OCI-LY1 (cell line): ENCODE measurements around the gene GIPC2.

Experiments
- H2AFZ ChIP-seq: fragments of 200-600 bp; sonication (generic), shearing (Covaris generic); 2 replicates; pipeline ENCODE4 v1.6.0; 2014; ENCODE audit warnings: antibody characterized with exemption, mild to moderate bottlenecking, low read length
- H3F3A ChIP-seq: fragments of 200-600 bp; sonication (generic), shearing (Covaris generic); 2 replicates; pipeline ENCODE4 v1.6.0; 2014; ENCODE audit warnings: mild to moderate bottlenecking, antibody characterized with exemption, low read length, moderate library complexity; ENCODE audit not compliant: insufficient read depth
- H3K27ac ChIP-seq: fragments of 200-600 bp; sonication (generic); 2 replicates; pipeline ENCODE4 v1.5.1; 2014; ENCODE audit warnings: low read length, mixed run types, mild to moderate bottlenecking, low read depth; ENCODE audit not compliant: poor library complexity, severe bottlenecking
- H3K27me3 ChIP-seq: fragments of 200-600 bp; sonication (generic); 2 replicates; pipeline ENCODE4 v1.6.0; 2014; ENCODE audit warnings: antibody characterized with exemption, mild to moderate bottlenecking, low read length, moderate library complexity; ENCODE audit not compliant: insufficient read depth
- H3K36me3 ChIP-seq: fragments of 200-600 bp; sonication (generic); 2 replicates; pipeline ENCODE4 v1.6.1; 2014; ENCODE audit warnings: mild to moderate bottlenecking, antibody characterized with exemption, low read length, moderate library complexity, mixed read lengths; ENCODE audit not compliant: insufficient read depth
- H3K4me1 ChIP-seq: fragments of 200-600 bp; sonication (generic); 2 replicates; pipeline ENCODE4 v1.5.1; 2014; ENCODE audit warnings: mild to moderate bottlenecking, low read length, moderate library complexity; ENCODE audit not compliant: insufficient read depth, severe bottlenecking
- H3K4me2 ChIP-seq: fragments of 200-600 bp; sonication (generic), shearing (Covaris generic); 2 replicates; pipeline ENCODE4 v1.6.1; 2014; ENCODE audit warnings: low read length
- H3K4me3 ChIP-seq: fragments of 200-600 bp; sonication (generic); 2 replicates; pipeline ENCODE4 v1.5.1; 2014; ENCODE audit warnings: low read length, low read depth, mild to moderate bottlenecking, mixed read lengths; ENCODE audit not compliant: poor library complexity, severe bottlenecking
- H3K79me2 ChIP-seq: fragments of 200-600 bp; shearing (Covaris generic); 2 replicates; pipeline ENCODE4 v1.6.1; 2016; ENCODE audit warnings: mixed run types, low read length, mixed read lengths; ENCODE audit not compliant: insufficient read depth
- H3K9ac ChIP-seq: fragments of 200-600 bp; sonication (generic), shearing (Covaris generic); 2 replicates; pipeline ENCODE4 v1.6.1; 2014; ENCODE audit warnings: mild to moderate bottlenecking, low read length, mixed read lengths
- H3K9me2 ChIP-seq: fragments of 200-600 bp; sonication (generic), shearing (Covaris generic); 2 replicates; pipeline ENCODE4 v1.6.1; 2014; ENCODE audit warnings: low read depth, mild to moderate bottlenecking, low read length, mixed read lengths
- H3K9me3 ChIP-seq: fragments of 200-600 bp; shearing (Covaris generic); 2 replicates; pipeline ENCODE4 v1.6.1; 2014; ENCODE audit warnings: low read length, mixed read lengths
- H4K20me1 ChIP-seq: fragments of 200-600 bp; sonication (generic), shearing (Covaris generic); 2 replicates; pipeline ENCODE4 v1.6.0; 2016; ENCODE audit warnings: mild to moderate bottlenecking, low read length; ENCODE audit not compliant: insufficient read depth
- CTCF ChIP-seq: fragments of 200-600 bp; sonication (generic), shearing (Covaris generic); IDR thresholded peaks from 2 replicates; pipeline ENCODE4 v1.5.1; 2017; ENCODE audit warnings: mild to moderate bottlenecking, antibody characterized with exemption, low read length, moderate library complexity, mixed read lengths
- EZH2 ChIP-seq: fragments of 200-600 bp; sonication (generic), shearing (Covaris generic); IDR thresholded peaks from 2 replicates; pipeline ENCODE4 v1.8.0; 2017; ENCODE audit warnings: borderline replicate concordance, mixed run types, mild to moderate bottlenecking, antibody characterized with exemption, low read length, moderate library complexity, mixed read lengths

GIPC2 gene

GRCh38 chr1:78005448-78005722 is 40.4 kb upstream of the GIPC2 start:
- Histone ChIP-seq H3K27ac (peak overlapping the region; percentile 92), H4K20me1 (no peaks in the 10 kb centered on the region), H3K9ac (peak overlapping the region; percentile 75), H3K36me3 (no peaks in the 10 kb centered on the region), H2AFZ (no peak overlapping the region), H3K27me3 (no peaks in the 10 kb centered on the region), H3K4me3 (peak overlapping the region; percentile 70), H3K9me2 (no peaks in the 10 kb centered on the region), H3F3A (peaks cover 18% of the 10 kb centered on the region; the same call in 1 of the 2 replicates), H3K9me3 (no peaks in the 10 kb centered on the region), H3K4me1 (peaks cover 52% of the 10 kb centered on the region), H3K79me2 (peaks cover 46% of the 10 kb centered on the region), H3K4me2 (peak overlapping the region; percentile 76)
- TF ChIP-seq EZH2 = no peak
- no peak for TF ChIP-seq CTCF

GRCh38 chr1:78005755-78006154 is 40.0 kb upstream of the GIPC2 start:
- Histone ChIP-seq H4K20me1 (no peaks in the 10 kb centered on the region), H3K4me1 (peaks cover 52% of the 10 kb centered on the region), H3K27ac (peak overlapping the region; percentile 92), H3K9me2 (no peaks in the 10 kb centered on the region), H3K4me2 (peak overlapping the region; percentile 76), H3K4me3 (peak overlapping the region; percentile 70), H2AFZ (no peak overlapping the region), H3K27me3 (no peaks in the 10 kb centered on the region), H3K79me2 (peaks cover 46% of the 10 kb centered on the region), H3K36me3 (no peaks in the 10 kb centered on the region), H3K9me3 (no peaks in the 10 kb centered on the region), H3F3A (peaks cover 18% of the 10 kb centered on the region; the same call in 1 of the 2 replicates), H3K9ac (peak overlapping the region; percentile 75)
- TF ChIP-seq EZH2 = no peak
- no peak for TF ChIP-seq CTCF

- no peaks in the 10 kb centered on the region for H4K20me1 ChIP-seq
- H3K9me2 ChIP-seq = no peaks in the 10 kb centered on the region
- no peaks in the 10 kb centered on the region for H3K36me3 ChIP-seq
- H3K27ac ChIP-seq = peak overlapping the region; percentile 92
- H3K4me2 ChIP-seq = peak overlapping the region; percentile 76
- peak overlapping the region; percentile 70 for H3K4me3 ChIP-seq
- peaks cover 50% of the 10 kb centered on the region for H3K79me2 ChIP-seq
- H3F3A ChIP-seq = peaks cover 18% of the 10 kb centered on the region; the same call in 1 of the 2 replicates
- H3K27me3 ChIP-seq = no peaks in the 10 kb centered on the region
- H3K4me1 ChIP-seq = peaks cover 52% of the 10 kb centered on the region
- H3K9ac ChIP-seq = peak overlapping the region; percentile 75
- no peak overlapping the region for H2AFZ ChIP-seq
- TF ChIP-seq CTCF = no peak
- TF ChIP-seq EZH2 = no peak
- no peaks in the 10 kb centered on the region for H3K9me3 ChIP-seq
Measured at GRCh38 chr1:78006521-78006920, 39.2 kb upstream of the GIPC2 start.
